PFSK-1 (cell line): ENCODE data around the gene NCL.

Source experiments
- FOXP2 ChIP-seq: optimal IDR thresholded peaks from 2 replicates; pipeline ENCODE3; 2011; ENCODE audit warnings: borderline replicate concordance, control low read depth, inconsistent platforms; ENCODE audit not compliant: insufficient read depth; ENCODE audit errors: extremely low read length, extremely low read depth
- POLR2AphosphoS5 ChIP-seq: IDR thresholded peaks from 2 replicates; pipeline ENCODE4 v1.6.1; 2012; ENCODE audit warnings: low read depth, mild to moderate bottlenecking, control low read depth, low read length, moderate library complexity
- TAF1 ChIP-seq: IDR thresholded peaks from 2 replicates; pipeline ENCODE4 v1.6.1; 2012; ENCODE audit warnings: low read length, control low read depth, borderline replicate concordance; ENCODE audit not compliant: insufficient read depth

- no peak for TF ChIP-seq TAF1
- no peak for TF ChIP-seq FOXP2
- no peak for TF ChIP-seq POLR2AphosphoS5
Measured at GRCh38 chr2:231421051-231421580, 43.2 kb downstream of the NCL start.
